Muscle layer of duodenum (tissue), 2 donors: ENCODE results near the gene KRT84.

Source experiments
- H3K27ac ChIP-seq: one replicate; pipeline ENCODE4 v1.7.0; 2013; ENCODE audit warnings: mild to moderate bottlenecking, low read length
- H3K27me3 ChIP-seq: one replicate; pipeline ENCODE4 v1.7.0; 2013; ENCODE audit warnings: low read depth, mild to moderate bottlenecking, control low read depth, low read length
- H3K36me3 ChIP-seq, 2 donors: one replicate each; pipeline ENCODE4 v1.7.0; 2013; ENCODE audit warnings: low read length in 2 of 2, control low read depth in 1 of 2, mild to moderate bottlenecking in 1 of 2; ENCODE audit not compliant: insufficient read depth in 2 of 2, control insufficient read depth in 1 of 2
- H3K4me1 ChIP-seq, 2 donors: one replicate each; pipeline ENCODE4 v1.7.0; 2013; ENCODE audit warnings: low read length in 2 of 2, mild to moderate bottlenecking in 2 of 2, control low read depth in 1 of 2, moderate library complexity in 1 of 2; ENCODE audit not compliant: insufficient read depth in 2 of 2, control insufficient read depth in 1 of 2
- H3K4me3 ChIP-seq, 2 donors: one replicate each; pipeline ENCODE4 v1.7.0; 2013; ENCODE audit warnings: low read length in 2 of 2, low read depth in 1 of 2, mild to moderate bottlenecking in 1 of 2
- H3K9me3 ChIP-seq, 2 donors: one replicate each; pipeline ENCODE4 v1.7.0; 2013; ENCODE audit warnings: low read length in 2 of 2, control low read depth in 1 of 2, mild to moderate bottlenecking in 1 of 2; ENCODE audit not compliant: control insufficient read depth in 1 of 2
- donor health status: healthy.

KRT84 gene

GRCh38 chr12:52396656-52397055, 11.2 kb upstream of the KRT84 start:
- Histone ChIP-seq H3K27ac (no peak overlapping the region), H3K9me3 (no peaks in the 10 kb centered on the region), H3K4me1 (no peaks in the 10 kb centered on the region), H3K4me3 (no peak overlapping the region), H3K36me3 (no peaks in the 10 kb centered on the region), H3K27me3 (no peaks in the 10 kb centered on the region)

- Histone ChIP-seq H3K36me3 (no peaks in the 10 kb centered on the region), H3K4me3 (no peak overlapping the region), H3K27me3 (no peaks in the 10 kb centered on the region), H3K27ac (no peak overlapping the region), H3K9me3 (no peaks in the 10 kb centered on the region), H3K4me1 (no peaks in the 10 kb centered on the region)
These were observed 10.4 kb upstream of the KRT84 start for GRCh38 chr12:52395761-52396434.

GRCh38 chr12:52394836-52395405, 9.5 kb upstream of the KRT84 start:
- no peaks in the 10 kb centered on the region for H3K36me3 ChIP-seq
- H3K4me3 ChIP-seq, result no peak overlapping the region
- no peaks in the 10 kb centered on the region for H3K9me3 ChIP-seq
- H3K27ac ChIP-seq, result no peak overlapping the region
- H3K27me3 ChIP-seq, result no peaks in the 10 kb centered on the region
- no peaks in the 10 kb centered on the region for H3K4me1 ChIP-seq

- Histone ChIP-seq H3K4me1 (no peaks in the 10 kb centered on the region), H3K4me3 (no peak overlapping the region), H3K27me3 (no peaks in the 10 kb centered on the region), H3K9me3 (no peaks in the 10 kb centered on the region), H3K36me3 (no peaks in the 10 kb centered on the region), H3K27ac (no peak overlapping the region)
These were observed 7.1 kb upstream of the KRT84 start for GRCh38 chr12:52392465-52393007.

GRCh38 chr12:52391618-52392002, 6.2 kb upstream of the KRT84 start:
- Histone ChIP-seq H3K27ac (no peak overlapping the region), H3K4me1 (no peaks in the 10 kb centered on the region), H3K36me3 (no peaks in the 10 kb centered on the region), H3K27me3 (no peaks in the 10 kb centered on the region), H3K4me3 (no peak overlapping the region), H3K9me3 (no peaks in the 10 kb centered on the region)

GRCh38 chr12:52390739-52391617, 5.5 kb upstream of the KRT84 start:
- H3K9me3 ChIP-seq, result no peaks in the 10 kb centered on the region
- H3K27ac ChIP-seq, result no peak overlapping the region
- no peaks in the 10 kb centered on the region for H3K4me1 ChIP-seq
- H3K4me3 ChIP-seq, result no peak overlapping the region
- no peaks in the 10 kb centered on the region for H3K27me3 ChIP-seq
- no peaks in the 10 kb centered on the region for H3K36me3 ChIP-seq

- no peaks in the 10 kb centered on the region for H3K36me3 ChIP-seq
- H3K4me3 ChIP-seq, result no peak overlapping the region
- H3K27ac ChIP-seq, result no peak overlapping the region
- no peaks in the 10 kb centered on the region for H3K9me3 ChIP-seq
- H3K4me1 ChIP-seq, result no peaks in the 10 kb centered on the region
- no peaks in the 10 kb centered on the region for H3K27me3 ChIP-seq
These were observed 4.1 kb upstream of the KRT84 start for GRCh38 chr12:52389313-52390207.

GRCh38 chr12:52387859-52388258, 2.4 kb upstream of the KRT84 start:
- no peaks in the 10 kb centered on the region for H3K9me3 ChIP-seq
- no peaks in the 10 kb centered on the region for H3K27me3 ChIP-seq
- no peaks in the 10 kb centered on the region for H3K36me3 ChIP-seq
- no peak overlapping the region for H3K27ac ChIP-seq
- H3K4me3 ChIP-seq, result no peak overlapping the region
- no peaks in the 10 kb centered on the region for H3K4me1 ChIP-seq

- Histone ChIP-seq H3K36me3 (no peaks in the 10 kb centered on the region), H3K4me3 (no peak overlapping the region)
These were observed 2.1 kb downstream of the KRT84 start for GRCh38 chr12:52383331-52383730.

GRCh38 chr12:52382854-52383253, 2.6 kb downstream of the KRT84 start:
- no peaks in the 10 kb centered on the region for H3K36me3 ChIP-seq
- no peaks in the 10 kb centered on the region for H3K27me3 ChIP-seq
- no peak overlapping the region for H3K27ac ChIP-seq
- H3K4me1 ChIP-seq, result no peaks in the 10 kb centered on the region
- no peak overlapping the region for H3K4me3 ChIP-seq
- H3K9me3 ChIP-seq, result no peaks in the 10 kb centered on the region

More at GRCh38 chr12:52383331-52383730, 2.1 kb downstream of the KRT84 start:
- no peak overlapping the region for H3K27ac ChIP-seq
- no peaks in the 10 kb centered on the region for H3K4me1 ChIP-seq
- H3K27me3 ChIP-seq, result no peaks in the 10 kb centered on the region
- H3K9me3 ChIP-seq, result no peaks in the 10 kb centered on the region
